Mucosa of rectum (tissue), 2 donors: Measurements from ENCODE around the gene CAPN11.

Experiments
- H3K27ac ChIP-seq, 2 donors: one replicate each; pipeline ENCODE4 v1.7.0; 2013; ENCODE audit warnings: inconsistent platforms in 2 of 2, low read depth in 2 of 2, low read length in 2 of 2
- H3K27me3 ChIP-seq, 2 donors: one replicate each; pipeline ENCODE4 v1.7.0; 2013; ENCODE audit warnings: low read length in 2 of 2; ENCODE audit not compliant: control insufficient read depth in 2 of 2, insufficient read depth in 2 of 2
- H3K36me3 ChIP-seq, 2 donors: one replicate each; pipeline ENCODE4 v1.7.0; 2013; ENCODE audit warnings: low read length in 2 of 2; ENCODE audit not compliant: control insufficient read depth in 2 of 2, insufficient read depth in 2 of 2
- H3K4me1 ChIP-seq, 2 donors: one replicate each; pipeline ENCODE4 v1.7.0; 2013; ENCODE audit warnings: low read length in 2 of 2, mild to moderate bottlenecking in 1 of 2; ENCODE audit not compliant: control insufficient read depth in 2 of 2, insufficient read depth in 2 of 2
- H3K4me3 ChIP-seq, 2 donors: one replicate each; pipeline ENCODE4 v1.7.0; 2013; ENCODE audit warnings: low read length in 2 of 2
- H3K9ac ChIP-seq, 2 donors: one replicate each; pipeline ENCODE4 v1.7.0; 2013; ENCODE audit warnings: low read length in 2 of 2, low read depth in 1 of 2, mild to moderate bottlenecking in 1 of 2
- H3K9me3 ChIP-seq, 2 donors: one replicate each; pipeline ENCODE4 v1.7.0; 2013; ENCODE audit warnings: low read length in 2 of 2; ENCODE audit not compliant: control insufficient read depth in 2 of 2
- donor health status: healthy.
- donor health status: Normal muscosa, but diverticular disease.

CAPN11 gene

DNA sequence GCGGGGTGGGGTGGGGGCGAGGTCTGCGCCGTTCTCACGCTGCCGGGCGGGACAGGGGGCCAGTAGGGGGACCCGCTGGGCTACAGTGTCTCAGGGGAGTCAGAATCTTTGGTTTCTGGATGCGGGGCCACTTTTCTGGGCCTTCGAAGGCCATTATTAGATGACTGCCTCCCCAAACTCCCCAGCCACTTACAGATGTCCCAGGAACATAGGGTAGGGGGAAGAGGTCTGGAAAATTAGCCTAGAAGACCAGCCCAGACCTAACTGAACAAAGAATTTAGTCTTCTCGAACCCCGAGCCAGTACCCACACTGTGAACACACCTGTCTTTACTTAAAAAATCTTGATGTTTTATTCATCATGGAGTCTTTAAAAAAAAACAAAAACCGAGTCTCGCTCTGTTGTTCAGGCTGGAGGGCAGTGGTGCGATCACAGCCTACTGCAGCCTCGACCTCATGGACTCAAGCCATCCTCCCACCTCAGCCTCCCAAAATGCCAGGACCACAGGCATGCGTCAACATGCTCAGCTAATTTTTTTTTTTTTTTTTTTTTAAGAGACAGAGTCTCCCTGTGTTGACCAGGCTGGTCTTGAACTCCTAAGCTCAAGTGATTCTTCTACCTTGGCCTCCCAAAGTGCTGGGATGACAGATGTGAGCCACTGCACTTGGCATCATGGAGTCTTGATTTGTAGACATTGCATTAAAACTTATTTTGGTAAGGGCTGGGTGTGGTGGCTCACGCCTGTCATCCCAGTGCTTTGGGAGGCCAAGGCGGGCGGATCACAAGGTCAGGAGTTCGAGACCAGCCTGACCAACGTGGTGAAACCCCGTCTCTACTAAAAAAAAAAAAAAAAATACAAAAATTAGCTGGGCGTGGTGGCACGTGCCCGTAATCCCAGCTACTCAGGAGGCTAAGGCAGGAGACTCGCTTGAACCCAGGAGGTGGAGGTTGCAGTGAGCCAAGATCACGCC is 61.5 kb downstream of the CAPN11 start:
- Histone ChIP-seq H3K9me3 (no peaks in the 10 kb centered on the region), H3K9ac (peak overlapping the region in 1 of 2 donors; percentile 76), H3K4me1 (peaks cover 37 to 48% of the 10 kb centered on the region in 2 donors), H3K4me3 (peak overlapping the region; percentile 59 to 61), H3K27me3 (no peaks in the 10 kb centered on the region), H3K27ac (peak overlapping the region in 1 of 2 donors; percentile 63), H3K36me3 (no peaks in the 10 kb centered on the region)

DNA sequence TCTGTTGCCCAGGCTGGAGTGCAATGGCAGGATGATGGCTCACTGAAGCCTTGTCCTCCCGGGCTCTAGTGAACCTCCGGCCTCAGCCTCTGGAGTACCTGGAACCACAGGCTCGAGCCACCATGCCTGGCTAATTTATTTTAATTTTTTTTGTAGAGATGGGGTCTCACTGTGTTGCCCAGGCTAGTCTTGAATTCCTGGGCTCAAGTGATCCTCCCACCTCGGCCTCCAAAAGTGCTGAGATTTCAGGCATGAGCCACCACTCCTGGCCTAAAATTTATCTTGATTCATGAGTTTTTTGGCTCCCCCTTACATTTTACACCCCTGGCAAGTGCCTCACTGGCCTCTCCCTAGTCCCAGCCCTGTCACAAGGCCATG is 62.3 kb downstream of the CAPN11 start:
- peak overlapping the region; percentile 20 to 56 for H3K9ac ChIP-seq
- peaks cover 41 to 48% of the 10 kb centered on the region in 2 donors for H3K4me1 ChIP-seq
- H3K27me3 ChIP-seq, result no peaks in the 10 kb centered on the region
- H3K4me3 ChIP-seq, result peak overlapping the region in 1 of 2 donors; percentile 2
- no peaks in the 10 kb centered on the region for H3K36me3 ChIP-seq
- H3K27ac ChIP-seq, result peak overlapping the region; percentile 70 to 81
- no peaks in the 10 kb centered on the region for H3K9me3 ChIP-seq

DNA sequence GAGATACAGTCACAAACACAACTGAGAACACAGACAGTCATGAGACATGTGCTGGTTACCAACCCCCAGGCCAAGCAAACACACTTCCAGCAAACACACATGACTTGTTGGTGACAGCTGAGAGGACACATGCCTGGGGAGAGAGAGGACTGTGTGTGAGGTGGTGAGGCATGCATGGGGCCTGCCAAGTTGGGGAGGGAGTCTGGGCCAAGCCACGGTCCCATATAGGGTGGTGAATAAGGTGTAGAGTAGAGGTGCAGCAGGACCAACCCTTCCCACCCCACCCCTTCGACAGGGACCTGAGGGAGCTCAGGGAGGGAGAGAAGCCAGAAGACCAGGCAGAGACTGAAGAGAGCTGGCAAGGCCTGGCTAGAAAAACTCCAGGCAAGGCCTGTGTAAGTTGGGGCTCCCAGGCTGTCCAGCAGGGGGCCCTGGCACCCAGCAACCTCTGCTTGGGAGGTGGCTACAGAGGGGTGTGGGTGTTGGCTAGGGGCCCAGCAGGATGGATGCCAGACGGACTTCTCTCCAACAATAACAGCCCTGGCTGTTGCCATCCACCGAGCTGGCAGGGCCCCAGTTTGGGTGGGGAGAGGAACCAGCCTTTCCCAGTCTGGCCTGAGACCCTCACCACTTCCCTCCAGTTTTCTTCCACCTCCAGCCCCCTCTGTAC is 62.8 kb downstream of the CAPN11 start:
- Histone ChIP-seq H3K4me3 (peak overlapping the region in 1 of 2 donors; percentile 12), H3K27ac (peak overlapping the region; percentile 70 to 81), H3K4me1 (peaks cover 42 to 48% of the 10 kb centered on the region in 2 donors), H3K9me3 (no peaks in the 10 kb centered on the region), H3K27me3 (no peaks in the 10 kb centered on the region), H3K9ac (peak overlapping the region; percentile 20 to 56), H3K36me3 (no peaks in the 10 kb centered on the region)

DNA sequence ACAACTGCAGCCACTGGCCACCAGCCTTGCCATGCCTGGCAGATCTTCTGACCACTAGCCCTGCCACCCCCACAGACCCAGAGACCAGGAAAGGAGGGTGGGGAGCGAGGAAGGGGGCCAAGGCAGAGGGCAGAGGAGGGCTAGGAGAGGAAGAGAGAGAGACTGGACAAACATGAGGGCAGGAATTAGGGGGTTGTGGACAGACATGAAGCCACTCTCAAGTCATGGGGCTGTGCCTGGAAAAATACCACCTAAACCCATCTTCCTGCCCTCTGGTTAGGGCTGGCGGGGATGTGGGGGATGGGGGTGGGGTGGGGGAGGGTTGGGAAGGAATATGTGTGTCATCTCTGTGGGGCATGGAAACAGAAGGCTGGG is 63.3 kb downstream of the CAPN11 start:
- H3K27me3 ChIP-seq, result no peaks in the 10 kb centered on the region
- H3K4me1 ChIP-seq, result peaks cover 42 to 45% of the 10 kb centered on the region in 2 donors
- H3K4me3 ChIP-seq, result peak overlapping the region in 1 of 2 donors; percentile 12
- peak overlapping the region in 1 of 2 donors; percentile 26 for H3K9ac ChIP-seq
- no peaks in the 10 kb centered on the region for H3K9me3 ChIP-seq
- H3K27ac ChIP-seq, result peak overlapping the region; percentile 70 to 81
- no peaks in the 10 kb centered on the region for H3K36me3 ChIP-seq

DNA sequence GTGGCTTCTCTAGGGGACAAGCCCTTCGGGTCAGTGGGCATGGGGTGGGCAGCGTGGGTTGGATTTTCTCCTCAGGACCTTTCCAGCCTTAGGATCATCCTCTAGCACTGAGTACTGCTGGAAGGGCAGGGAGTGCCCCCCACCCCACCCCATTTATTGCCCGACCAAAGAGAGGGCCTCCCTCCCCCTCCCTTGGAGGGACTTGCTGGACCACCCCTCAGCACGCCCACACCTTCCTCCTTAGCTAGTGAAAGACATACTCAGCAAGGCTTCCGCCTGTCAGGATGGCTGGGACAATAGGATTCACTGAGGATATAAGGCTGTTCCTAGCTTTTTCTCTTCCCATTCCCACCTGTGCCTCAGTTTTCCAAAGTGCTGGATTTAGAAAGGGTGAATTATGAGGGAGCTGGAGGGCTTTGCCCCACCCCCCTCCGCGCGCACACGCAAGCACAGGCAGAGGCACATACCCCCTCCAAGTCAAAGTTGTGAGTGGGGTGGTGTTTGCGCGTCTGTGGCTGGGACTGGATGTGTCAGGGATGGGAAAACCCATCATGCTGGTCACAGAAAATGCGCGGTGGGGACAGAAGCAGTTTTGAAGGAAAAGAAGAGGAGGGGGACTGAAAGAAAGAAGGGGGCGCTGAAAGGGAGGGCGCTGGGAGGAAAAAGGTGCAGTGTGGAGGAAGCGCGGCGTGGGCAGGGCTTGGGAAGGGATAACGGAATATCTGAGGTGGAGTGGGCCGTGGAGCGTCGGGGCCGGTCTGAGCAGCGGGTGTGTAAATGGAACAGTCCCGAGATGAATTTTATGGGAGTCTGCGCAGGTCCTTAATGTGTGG is 64.1 kb downstream of the CAPN11 start:
- Histone ChIP-seq H3K9ac (peak overlapping the region in 1 of 2 donors; percentile 37), H3K4me1 (peaks cover 39 to 44% of the 10 kb centered on the region in 2 donors), H3K36me3 (no peaks in the 10 kb centered on the region), H3K27me3 (no peaks in the 10 kb centered on the region), H3K9me3 (no peaks in the 10 kb centered on the region), H3K4me3 (peak overlapping the region; percentile 39 to 51), H3K27ac (peak overlapping the region in 1 of 2 donors; percentile 56)

DNA sequence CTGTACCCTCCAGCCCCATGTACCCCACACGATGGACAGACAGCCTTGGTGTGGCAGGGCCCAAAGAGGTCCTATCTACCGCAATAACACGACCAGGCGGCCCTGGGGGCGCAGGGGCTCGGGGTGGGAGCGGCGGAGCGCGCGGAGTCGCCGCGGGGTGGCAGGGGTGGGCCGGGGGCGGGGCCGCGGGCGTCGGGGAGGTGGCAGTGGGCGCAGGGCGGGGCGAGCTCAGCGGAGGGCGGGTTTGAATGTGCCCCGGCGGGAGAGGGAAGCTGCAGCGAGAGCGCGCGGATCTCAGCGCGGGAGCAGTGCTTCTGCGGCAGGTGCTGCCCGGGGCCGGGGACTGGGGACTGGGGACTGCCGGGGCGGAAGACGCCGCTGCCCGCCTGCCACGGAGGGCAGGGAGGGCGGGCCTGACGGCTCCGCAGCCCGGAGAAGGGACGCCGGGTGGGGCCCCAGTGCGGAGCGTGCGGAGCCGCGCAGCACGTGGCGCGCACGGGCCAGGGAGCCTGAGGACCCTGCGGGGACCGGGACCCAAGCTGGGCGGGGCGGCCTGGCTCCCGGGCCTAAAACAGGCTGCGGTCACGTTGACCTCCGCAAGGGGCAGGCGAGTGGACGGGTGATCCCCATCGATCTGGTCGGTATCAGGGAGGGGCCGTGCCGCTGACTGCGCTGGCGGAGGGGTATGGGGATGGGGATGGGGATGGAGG is 64.9 kb downstream of the CAPN11 start, which contains the start of gene SLC29A1:
SLC29A1 (plus strand) TSS at position 277 of the 710 bp plus-strand sequence. CDS start 3,719 bp downstream, outside the sequence.
- Histone ChIP-seq H3K27me3 (no peaks in the 10 kb centered on the region), H3K36me3 (no peaks in the 10 kb centered on the region), H3K9ac (peak within 1 kb of the TSS; percentile 24 to 45), H3K4me1 (peaks cover 35 to 37% of the 10 kb centered on the region in 2 donors), H3K27ac (peak within 1 kb of the TSS in 1 of 2 donors; percentile 56), H3K9me3 (no peaks in the 10 kb centered on the region), H3K4me3 (peak within 1 kb of the TSS; percentile 61 to 67)

DNA sequence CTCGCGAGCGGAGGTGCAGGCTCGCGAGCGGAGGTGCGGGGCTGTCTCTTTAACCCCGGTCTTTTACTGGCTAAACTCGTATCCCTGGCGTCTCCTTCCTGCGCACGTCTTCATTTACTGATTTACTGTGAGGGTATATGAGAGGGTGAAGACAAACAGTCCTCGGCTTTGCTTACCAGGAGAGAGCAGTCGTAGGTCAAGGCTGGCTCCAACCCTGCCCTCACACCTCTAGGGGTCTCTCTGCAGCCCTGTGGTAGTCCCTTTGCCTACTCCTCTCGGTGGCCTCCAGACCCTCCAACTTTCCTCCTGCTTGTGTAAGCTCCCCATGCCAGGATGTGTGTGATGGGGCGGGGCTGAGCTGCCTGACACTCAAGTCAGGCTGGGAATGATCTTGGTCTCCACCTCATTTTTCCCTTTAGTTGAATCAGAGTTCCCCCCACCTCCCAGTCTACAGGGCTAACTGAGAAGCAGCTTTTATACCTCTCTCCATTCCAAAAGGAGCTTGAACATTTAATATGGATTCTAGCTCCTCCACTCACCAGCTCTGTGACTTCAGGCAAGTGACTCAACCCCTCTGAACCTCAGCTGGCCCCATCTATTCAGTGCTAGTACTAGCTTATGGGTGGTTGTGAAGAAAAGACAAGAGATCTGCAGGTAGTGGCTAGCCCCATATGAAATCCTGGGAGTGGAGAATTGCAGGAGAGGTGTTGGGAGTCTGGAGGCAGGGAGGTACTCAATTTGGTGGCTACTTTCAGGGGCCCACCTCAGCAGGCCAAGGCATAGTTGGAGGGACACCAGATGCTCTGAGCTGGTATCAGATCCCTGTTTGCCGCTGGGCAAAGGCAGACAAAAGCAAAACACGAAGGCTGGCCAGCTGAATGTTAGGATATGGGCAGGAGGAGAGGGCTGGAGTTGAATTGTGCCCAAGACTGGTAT is 65.7 kb downstream of the CAPN11 start:
- Histone ChIP-seq H3K4me3 (peak overlapping the region; percentile 61 to 67), H3K27ac (peak overlapping the region in 1 of 2 donors; percentile 48), H3K36me3 (no peaks in the 10 kb centered on the region), H3K9ac (peak overlapping the region; percentile 24 to 45), H3K4me1 (peaks cover 30 to 31% of the 10 kb centered on the region in 2 donors), H3K9me3 (no peaks in the 10 kb centered on the region), H3K27me3 (no peaks in the 10 kb centered on the region)

DNA sequence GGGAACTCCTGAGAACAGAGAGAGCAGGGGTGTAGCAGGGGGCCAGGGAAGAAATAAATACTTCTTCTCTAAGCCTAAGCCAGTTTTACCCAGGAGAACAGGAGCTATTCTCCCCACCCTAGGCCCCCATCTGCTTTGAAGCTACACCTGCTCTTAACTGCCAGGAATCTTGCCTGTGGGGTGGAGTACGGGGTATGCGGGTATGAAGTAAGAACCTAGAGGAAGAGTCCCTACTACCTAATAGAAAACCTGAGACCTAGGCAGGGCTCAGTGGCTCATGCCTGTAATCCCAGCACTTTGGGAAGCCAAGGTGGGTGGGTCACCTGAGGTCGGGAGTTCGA is 66.3 kb downstream of the CAPN11 start:
- H3K27me3 ChIP-seq, result no peaks in the 10 kb centered on the region
- H3K27ac ChIP-seq, result no peak overlapping the region
- H3K9me3 ChIP-seq, result no peaks in the 10 kb centered on the region
- H3K4me1 ChIP-seq, result peaks cover 27 to 29% of the 10 kb centered on the region in 2 donors
- no peak overlapping the region for H3K4me3 ChIP-seq
- H3K36me3 ChIP-seq, result peaks cover 0 to 2% of the 10 kb centered on the region in 2 donors
- H3K9ac ChIP-seq, result no peak overlapping the region
